Inferior parietal cortex (tissue), 1 donor: ENCODE data around the gene FCGR3B.
"Not testable (repeated sequence)": the region's sequence is repeated elsewhere in the genome, so short reads cannot be mapped to it uniquely, and the experiment has no call there.

Source experiments
- DNase-seq: peaks from one replicate; pipeline ENCODE4 v3.0.0-alpha.2; 2016; ENCODE audit errors: extremely low spot score

Gene FCGR3B

GRCh38 chr1:161605762-161606540, 25.0 kb downstream of the FCGR3B start:
- DNase-seq: not testable (repeated sequence)

- not testable (repeated sequence) for DNase-seq
Observed at GRCh38 chr1:161605024-161605423, 26.0 kb downstream of the FCGR3B start.

GRCh38 chr1:161597077-161597476, 33.9 kb downstream of the FCGR3B start:
- DNase-seq: not testable (repeated sequence)

GRCh38 chr1:161595583-161595982, 35.4 kb downstream of the FCGR3B start:
- not testable (repeated sequence) for DNase-seq

DNA sequence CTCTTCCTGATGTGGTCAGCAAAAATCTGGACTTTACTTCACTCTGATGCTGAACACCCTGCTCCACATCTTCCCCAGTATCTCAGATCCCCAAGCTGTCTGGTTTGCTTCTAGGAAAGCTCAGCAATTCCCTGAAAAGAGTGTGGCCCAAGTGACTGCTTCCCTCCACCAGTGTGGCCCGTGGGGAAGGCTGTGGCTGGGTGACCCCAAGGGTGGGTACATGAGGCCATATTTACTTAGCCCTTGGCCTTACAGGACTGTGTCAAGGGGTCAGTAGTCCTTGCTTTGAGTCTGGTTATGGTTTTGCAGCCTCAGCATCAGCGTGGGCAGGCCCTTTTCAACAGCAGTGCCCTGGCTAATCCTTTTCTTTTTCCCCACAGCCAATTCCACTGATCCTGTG, 35.8 kb downstream of the FCGR3B start:
- DNase-seq: not testable (repeated sequence)

DNA sequence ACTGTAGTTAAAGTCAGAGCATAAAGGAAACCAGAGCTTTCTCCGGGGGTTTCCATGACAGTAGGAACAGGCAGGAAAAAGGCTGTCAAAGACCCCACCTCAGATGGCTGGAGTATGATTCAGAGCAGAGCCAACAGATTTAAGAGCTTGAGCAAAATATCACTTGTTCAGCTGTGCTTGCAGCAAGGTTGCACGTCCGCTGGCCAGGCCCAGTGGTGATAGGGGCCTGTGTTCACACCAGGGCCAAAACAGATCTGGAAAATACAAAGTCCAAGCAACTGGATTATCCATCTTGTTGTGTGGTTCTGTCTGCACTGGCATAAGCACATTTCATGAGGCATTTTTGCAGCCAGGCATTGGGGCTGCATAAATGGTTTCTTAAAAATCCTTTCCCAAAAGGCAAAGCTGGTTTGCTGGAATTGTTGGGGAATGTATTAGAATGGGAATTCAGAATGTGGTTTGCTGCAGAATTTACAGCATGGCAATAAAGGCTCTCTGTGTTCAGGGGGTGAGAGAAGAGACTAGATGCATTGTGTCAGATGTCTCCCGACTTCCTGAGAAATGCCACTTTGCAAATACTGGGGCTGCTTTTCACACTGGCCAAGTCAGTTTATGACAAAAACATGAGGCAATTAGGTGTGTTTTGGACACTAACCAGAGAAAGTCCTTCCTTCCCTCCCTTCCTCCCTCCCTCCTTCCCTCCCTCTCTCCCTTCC, 36.5 kb downstream of the FCGR3B start:
- not testable (repeated sequence) for DNase-seq

DNA sequence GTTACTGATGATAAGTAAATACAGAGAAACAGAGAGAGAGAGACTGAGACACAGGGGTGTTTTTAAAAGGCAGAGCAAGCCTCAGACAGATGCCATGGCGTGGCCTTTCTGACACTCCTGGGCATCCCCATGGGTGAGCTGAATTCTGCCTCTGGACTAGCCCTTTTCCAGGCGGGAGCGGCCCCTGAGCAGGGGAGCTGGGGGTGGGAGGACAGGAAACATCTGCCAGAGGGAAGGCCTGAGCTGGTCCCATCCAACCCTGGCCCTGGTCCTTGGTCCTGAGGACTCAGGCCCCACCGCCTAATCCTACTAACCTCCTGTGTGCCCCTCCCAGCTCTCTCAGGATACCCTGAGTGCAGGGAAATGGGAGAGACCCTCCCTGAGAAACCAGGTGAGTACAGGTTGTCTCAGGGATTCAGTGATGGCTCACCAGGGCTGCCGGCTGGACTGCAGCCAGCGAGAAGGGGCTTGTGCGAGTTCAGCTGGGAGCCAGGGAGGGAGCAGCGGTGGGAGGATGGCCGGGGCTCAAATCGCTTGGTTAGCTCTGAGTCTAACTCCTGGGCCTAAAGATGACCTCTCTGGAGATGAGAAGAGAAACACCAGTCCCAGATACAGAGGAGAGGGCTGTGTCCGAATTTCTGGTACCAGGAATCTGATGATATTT, 37.8 kb downstream of the FCGR3B start:
- DNase-seq: not testable (repeated sequence)

GRCh38 chr1:161592586-161592985, 38.4 kb downstream of the FCGR3B start:
- DNase-seq: not testable (repeated sequence)

DNA sequence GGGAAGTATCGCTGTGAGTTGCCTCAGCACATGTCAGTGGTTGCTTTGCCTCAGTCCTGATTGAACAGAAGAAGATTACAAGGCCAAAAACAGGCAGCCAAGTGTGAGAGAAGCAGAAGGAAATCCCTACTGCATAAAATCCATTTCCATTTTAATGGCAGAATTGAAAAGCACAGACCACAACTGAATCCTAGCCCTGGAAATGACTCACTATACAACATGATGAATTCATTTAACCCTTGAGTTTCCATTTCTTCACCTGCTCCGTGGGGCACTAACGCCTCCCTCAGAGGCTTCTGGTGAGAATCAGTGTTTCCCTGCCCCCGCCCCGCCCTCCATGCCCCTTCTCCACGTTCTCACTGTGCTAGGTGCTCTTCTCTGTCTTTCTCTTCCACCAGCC, 41.1 kb downstream of the FCGR3B start:
- DNase-seq: not testable (repeated sequence)

GRCh38 chr1:161589365-161589764, 41.6 kb downstream of the FCGR3B start:
- not testable (repeated sequence) for DNase-seq

- not testable (repeated sequence) for DNase-seq
Observed at GRCh38 chr1:161588596-161588995, 42.4 kb downstream of the FCGR3B start.

GRCh38 chr1:161582882-161583281, 48.1 kb downstream of the FCGR3B start:
- not testable (repeated sequence) for DNase-seq

GRCh38 chr1:161580879-161581537, 50.0 kb downstream of the FCGR3B start:
- not testable (repeated sequence) for DNase-seq

- DNase-seq: not testable (repeated sequence)
Observed at GRCh38 chr1:161579856-161580507, 51.0 kb downstream of the FCGR3B start.

DNA sequence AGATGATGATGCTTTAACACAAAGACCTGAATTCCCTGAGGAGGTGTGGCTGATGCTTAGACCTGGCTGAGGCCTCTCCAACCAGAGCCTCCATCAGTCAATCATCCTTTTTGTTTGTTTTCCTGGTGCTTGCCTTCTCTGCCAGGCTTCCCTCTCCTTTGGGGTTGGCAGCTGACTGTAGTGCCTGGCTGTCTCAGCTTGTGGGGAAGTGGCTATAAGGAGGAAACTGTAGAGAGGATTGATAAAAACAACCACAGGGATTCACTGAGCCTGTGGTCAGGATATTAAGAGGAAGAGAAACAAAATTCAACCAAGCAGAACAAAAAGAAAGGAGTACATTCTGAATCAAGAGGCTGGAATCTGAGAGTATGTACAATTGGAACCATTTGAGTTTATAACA, 54.3 kb downstream of the FCGR3B start:
- not testable (repeated sequence) for DNase-seq
